OCI-LY7 (cell line): ENCODE measurements around the gene TRAIP. TPM values are rescaled to one million over a fixed set of nuclear protein-coding genes. Genes with fewer than 3 reads are reported as not detected.

Experiments used
- BruUV-seq: library from RNA; stranded (reverse); fragments of 400-500 nt; replicated peaks from 2 replicates; lab custom pipeline; 2021; lab: Mats Ljungman, UMichigan
- CTCF ChIA-PET: fragments of 300-600 bp; sonication (Branson Sonifier 250); formaldehyde crosslinking; loops from one replicate; lab custom pipeline; 2022; ENCODE audit warnings: antibody characterized with exemption; ENCODE audit not compliant: unreplicated experiment; lab: Charles Lee
- POLR2A ChIA-PET: fragments of 300-600 bp; sonication (Branson Sonifier 250); formaldehyde crosslinking; loops from one replicate; lab custom pipeline; 2022; ENCODE audit warnings: antibody characterized with exemption; lab: Charles Lee
- DNase-seq: peaks from one replicate; pipeline ENCODE4 v3.0.0-alpha.2; 2015; ENCODE audit warnings: low spot score
- H2AFZ ChIP-seq: fragments of 200-600 bp; sonication (generic), shearing (Covaris generic); 2 replicates; pipeline ENCODE4 v1.6.1; 2014; ENCODE audit warnings: mild to moderate bottlenecking, antibody characterized with exemption, low read length, moderate library complexity
- H3K27ac ChIP-seq: fragments of 200-600 bp; sonication (generic); 2 replicates; pipeline ENCODE4 v1.5.1; 2014; ENCODE audit warnings: mixed run types, low read depth, mild to moderate bottlenecking, moderate library complexity, low read length, inconsistent platforms; ENCODE audit not compliant: poor library complexity, severe bottlenecking
- H3K36me3 ChIP-seq: fragments of 200-600 bp; sonication (generic); 2 replicates; pipeline ENCODE4 v1.6.1; 2014; ENCODE audit warnings: mild to moderate bottlenecking, antibody characterized with exemption, low read length, moderate library complexity, mixed read lengths; ENCODE audit not compliant: insufficient read depth
- H3K4me1 ChIP-seq: fragments of 200-600 bp; sonication (generic); 2 replicates; pipeline ENCODE4 v1.5.1; 2014; ENCODE audit warnings: mild to moderate bottlenecking, low read length; ENCODE audit not compliant: insufficient read depth, poor library complexity, severe bottlenecking
- H3K4me2 ChIP-seq: fragments of 200-600 bp; sonication (generic); 2 replicates; pipeline ENCODE4 v1.6.1; 2014; ENCODE audit warnings: mild to moderate bottlenecking, low read length
- H3K4me3 ChIP-seq: fragments of 200-600 bp; sonication (generic); 2 replicates; pipeline ENCODE4 v1.5.1; 2014; ENCODE audit warnings: mild to moderate bottlenecking, low read depth, low read length; ENCODE audit not compliant: poor library complexity, severe bottlenecking
- H3K79me2 ChIP-seq: fragments of 200-600 bp; sonication (generic); 2 replicates; pipeline ENCODE4 v1.6.1; 2016; ENCODE audit warnings: low read depth, mild to moderate bottlenecking, low read length, moderate library complexity, mixed read lengths; ENCODE audit not compliant: insufficient read depth
- H3K9me2 ChIP-seq: fragments of 200-600 bp; sonication (generic); 2 replicates; pipeline ENCODE4 v1.6.1; 2016; ENCODE audit warnings: mild to moderate bottlenecking, low read length, mixed read lengths; ENCODE audit not compliant: insufficient read depth
- H3K9me3 ChIP-seq: fragments of 200-600 bp; sonication (generic); 2 replicates; pipeline ENCODE4 v1.6.1; 2014; ENCODE audit warnings: mild to moderate bottlenecking, mixed run types, low read length, mixed read lengths
- H4K20me1 ChIP-seq: fragments of 200-600 bp; sonication (generic); 2 replicates; pipeline ENCODE4 v1.6.1; 2014; ENCODE audit warnings: mild to moderate bottlenecking, antibody characterized with exemption, low read length, moderate library complexity, mixed read lengths; ENCODE audit not compliant: insufficient read depth
- EZH2phosphoT487 ChIP-seq: fragments of 200-600 bp; sonication (generic); IDR thresholded peaks from 2 replicates; pipeline ENCODE4 v1.6.1; 2018; ENCODE audit warnings: low read depth, borderline replicate concordance, mild to moderate bottlenecking, mixed run types, antibody characterized with exemption, low read length, moderate library complexity, mixed read lengths
- intact Hi-C: fragments of 100-400 bp; cut with micrococcal nuclease; formaldehyde crosslinking; loops from one replicate; pipeline ENCODE4 v1.10.0; 2022; ENCODE audit not compliant: unreplicated experiment
- total RNA-seq, 2 experiments: library from RNA; depleted of rRNA in 1 of 2; stranded (reverse); fragments of >200 nt in 1 of 2; shearing (Covaris generic) in 1 of 2; gene quantifications; 2 replicates each; pipeline ENCODE4 v1.2.3, GENCODE V29; 2014 to 2022
- TF ChIP-seq, protein P1 (sequence below): fragments of 200-600 bp; sonication (generic); conservative IDR thresholded peaks from 2 replicates; pipeline ENCODE4 v1.5.1; 2014; ENCODE audit warnings: mild to moderate bottlenecking, antibody characterized with exemption, low read length, moderate library complexity, mixed read lengths

TRAIP gene
- total RNA-seq, 2 experiments from 2014 or later = 38.6 to 41.8 TPM

DNA sequence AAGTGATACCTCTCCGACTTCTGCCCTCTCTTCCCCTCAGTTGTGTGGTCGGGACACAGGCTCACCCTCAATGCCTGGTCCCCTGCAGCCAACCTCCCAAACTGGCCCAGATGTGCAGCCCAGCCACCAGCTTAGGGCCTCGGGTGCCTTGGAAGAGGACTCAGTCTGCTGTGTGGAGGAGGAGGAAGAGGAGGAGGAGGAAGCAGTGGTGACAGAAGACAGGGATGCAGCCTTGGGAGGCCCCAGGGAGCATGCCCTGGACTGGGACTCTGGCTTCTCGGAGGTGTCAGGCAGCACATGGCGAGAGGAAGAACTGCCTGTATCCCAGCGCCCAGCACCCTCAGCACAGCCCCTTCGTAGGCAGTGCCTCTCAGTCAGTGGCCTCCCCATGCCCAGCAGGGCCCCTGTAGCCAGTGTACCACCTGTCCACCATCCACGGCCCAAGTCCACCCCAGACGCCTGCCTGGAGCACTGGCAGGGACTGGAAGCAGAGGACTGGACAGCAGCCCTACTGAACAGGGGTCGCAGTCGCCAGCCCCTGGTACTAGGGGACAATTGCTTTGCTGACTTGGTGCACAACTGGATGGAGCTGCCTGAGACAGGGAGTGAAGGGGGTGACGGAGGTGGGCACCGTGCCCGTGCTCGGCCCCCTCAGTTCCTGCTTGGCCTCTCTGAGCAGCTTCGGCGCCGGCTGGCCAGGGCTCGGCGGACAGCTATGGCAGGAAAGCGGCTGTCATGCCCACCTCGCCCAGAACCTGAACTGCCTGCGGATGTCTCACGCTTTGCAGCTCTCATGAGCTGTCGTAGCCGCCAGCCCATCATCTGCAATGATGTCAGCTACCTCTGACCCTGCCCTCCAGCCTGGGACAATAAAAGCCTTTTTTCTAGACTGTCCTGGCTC is 52.0 kb downstream of the TRAIP start:
- H3K4me3 ChIP-seq = peak overlapping the region; percentile 82
- H3K4me1 ChIP-seq = peaks cover 59% of the 10 kb centered on the region
- H2AFZ ChIP-seq = no peak overlapping the region; the same call in 1 of the 2 replicates
- H3K4me2 ChIP-seq = peak overlapping the region; percentile 96
- no peaks in the 10 kb centered on the region for H4K20me1 ChIP-seq
- no peak for DNase-seq
- POLR2A ChIA-PET = interaction anchor here (0.6 to 2.0 kb wide), 7 partner anchors 9 to 433 kb away, joined by 3 to 15 read pairs (median 6); partner anchors contain the start of genes TRAIP and UBA7
- H3K9me3 ChIP-seq = no peaks in the 10 kb centered on the region
- intact Hi-C loops = loop anchor here (1.0 to 10.0 kb wide), 3 partner anchors 80 to 782 kb away; partner anchors contain the start of gene NDUFAF3
- no peaks in the 10 kb centered on the region for H3K36me3 ChIP-seq
- no peaks in the 10 kb centered on the region; the same call in 1 of the 2 replicates for H3K79me2 ChIP-seq
- H3K9me2 ChIP-seq = no peaks in the 10 kb centered on the region
- peak overlapping the region; percentile 96 for H3K27ac ChIP-seq
- CTCF ChIA-PET = interaction anchor here (0.5 to 4.5 kb wide), 7 partner anchors 13 to 51 kb away, joined by 3 to 29 read pairs (median 3); no protein-coding TSS in a partner anchor
- no TSS peak for BruUV-seq
- TF ChIP-seq, protein P1, sequence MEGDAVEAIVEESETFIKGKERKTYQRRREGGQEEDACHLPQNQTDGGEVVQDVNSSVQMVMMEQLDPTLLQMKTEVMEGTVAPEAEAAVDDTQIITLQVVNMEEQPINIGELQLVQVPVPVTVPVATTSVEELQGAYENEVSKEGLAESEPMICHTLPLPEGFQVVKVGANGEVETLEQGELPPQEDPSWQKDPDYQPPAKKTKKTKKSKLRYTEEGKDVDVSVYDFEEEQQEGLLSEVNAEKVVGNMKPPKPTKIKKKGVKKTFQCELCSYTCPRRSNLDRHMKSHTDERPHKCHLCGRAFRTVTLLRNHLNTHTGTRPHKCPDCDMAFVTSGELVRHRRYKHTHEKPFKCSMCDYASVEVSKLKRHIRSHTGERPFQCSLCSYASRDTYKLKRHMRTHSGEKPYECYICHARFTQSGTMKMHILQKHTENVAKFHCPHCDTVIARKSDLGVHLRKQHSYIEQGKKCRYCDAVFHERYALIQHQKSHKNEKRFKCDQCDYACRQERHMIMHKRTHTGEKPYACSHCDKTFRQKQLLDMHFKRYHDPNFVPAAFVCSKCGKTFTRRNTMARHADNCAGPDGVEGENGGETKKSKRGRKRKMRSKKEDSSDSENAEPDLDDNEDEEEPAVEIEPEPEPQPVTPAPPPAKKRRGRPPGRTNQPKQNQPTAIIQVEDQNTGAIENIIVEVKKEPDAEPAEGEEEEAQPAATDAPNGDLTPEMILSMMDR = 0 out of 2 replicates have a peak, but pooled peaks have one; percentile 2
- TF ChIP-seq EZH2phosphoT487 = no peak

DNA sequence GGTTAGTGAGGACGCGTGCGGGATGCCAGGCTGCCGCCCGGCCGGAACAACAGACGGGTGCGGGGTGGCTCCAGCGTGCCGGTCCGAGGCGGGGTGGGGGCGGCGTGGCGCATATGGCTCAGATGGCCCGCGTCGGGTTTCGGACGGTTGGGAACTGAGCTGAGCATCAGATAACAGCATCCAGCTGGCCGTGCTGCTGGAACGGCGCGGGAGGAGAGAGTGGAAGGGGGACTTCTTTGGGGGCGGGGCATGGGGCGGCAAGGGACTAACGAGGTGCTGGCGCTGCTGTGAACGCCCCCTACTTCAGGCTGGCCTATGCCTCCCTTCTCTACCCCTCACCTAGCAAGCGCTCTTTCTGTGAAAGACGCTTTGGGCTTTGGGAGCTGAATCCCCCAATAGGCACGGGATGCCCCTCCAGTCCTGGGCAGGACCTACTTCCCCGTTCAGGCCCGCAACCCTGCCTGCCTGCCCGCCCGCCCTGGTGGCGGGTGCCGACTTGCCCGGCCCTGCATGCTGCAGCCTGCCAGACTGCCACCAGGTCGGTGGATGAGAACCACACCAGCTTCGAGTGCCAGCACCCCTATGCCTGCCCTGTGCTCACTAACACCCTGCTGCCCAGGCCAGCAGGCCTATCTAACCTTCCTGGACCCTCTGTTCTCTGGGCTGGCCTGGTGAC is 52.8 kb downstream of the TRAIP start:
- DNase-seq = peak; percentile 58
- BruUV-seq = no TSS peak
- H3K4me3 ChIP-seq = peak overlapping the region; percentile 82

More for the DNA sequence above, 52.8 kb downstream of the TRAIP start:
- ChIA-PET CTCF (interaction anchor here (0.5 to 4.5 kb wide), 6 partner anchors 10 to 52 kb away, joined by 3 to 29 read pairs (median 3); partner anchors contain the start of gene UBA7), POLR2A (interaction anchor here (0.5 to 1.4 kb wide), 6 partner anchors 10 to 355 kb away, joined by 3 to 11 read pairs (median 5); partner anchors contain the start of gene UBA7)
- Histone ChIP-seq H4K20me1 (no peaks in the 10 kb centered on the region), H3K9me2 (no peaks in the 10 kb centered on the region), H3K27ac (peak overlapping the region; percentile 96), H2AFZ (peak overlapping the region; percentile 83; the same call in 1 of the 2 replicates), H3K36me3 (no peaks in the 10 kb centered on the region), H3K4me1 (peaks cover 53% of the 10 kb centered on the region), H3K9me3 (no peaks in the 10 kb centered on the region), H3K4me2 (peak overlapping the region; percentile 96), H3K79me2 (no peaks in the 10 kb centered on the region; the same call in 1 of the 2 replicates)
- no peak for TF ChIP-seq EZH2phosphoT487
- TF ChIP-seq, protein P1 = 0 out of 2 replicates have a peak, but pooled peaks have one; percentile 38
- intact Hi-C loops = loop anchor here (5.0 to 10.0 kb wide), 2 partner anchors 421 to 781 kb away; partner anchors contain the start of gene NDUFAF3
